Choroid plexus epithelial cell (primary cell): ENCODE results near the gene B3GALT2.
A peak's percentile ranks its signal among the peaks of the same experiment; 100 is the strongest.
"Not testable (repeated sequence)": the region's sequence is repeated elsewhere in the genome, so short reads cannot be mapped to it uniquely, and the experiment has no call there.

Source experiments
- DNase-seq: peaks from one replicate; pipeline ENCODE4 v3.0.0-alpha.2; 2010; ENCODE audit warnings: low read depth
- H3K4me3 ChIP-seq: 2 replicates; pipeline ENCODE4 v1.5.1; 2011; ENCODE audit warnings: low read depth, mild to moderate bottlenecking, control low read depth, low read length, moderate library complexity
- CTCF ChIP-seq: conservative IDR thresholded peaks from 2 replicates; pipeline ENCODE4 v1.5.1; 2011; ENCODE audit warnings: low read depth, mild to moderate bottlenecking, control low read depth, inconsistent platforms, low read length, moderate library complexity

Gene B3GALT2

GRCh38 chr1:193185901-193186731 is at the start of gene B3GALT2:
B3GALT2 (minus strand) TSS chr1:193186613; CDS start chr1:193181562, 5,051 bp downstream.
- peak; percentile 55 for DNase-seq
- TF ChIP-seq CTCF = no peak
- H3K4me3 ChIP-seq = peak within 1 kb of the TSS; percentile 26

- DNase-seq = no peak
- H3K4me3 ChIP-seq = no peak overlapping the region
- no peak for TF ChIP-seq CTCF
Observed at GRCh38 chr1:193234530-193234929, 48.1 kb upstream of the B3GALT2 start.

DNA sequence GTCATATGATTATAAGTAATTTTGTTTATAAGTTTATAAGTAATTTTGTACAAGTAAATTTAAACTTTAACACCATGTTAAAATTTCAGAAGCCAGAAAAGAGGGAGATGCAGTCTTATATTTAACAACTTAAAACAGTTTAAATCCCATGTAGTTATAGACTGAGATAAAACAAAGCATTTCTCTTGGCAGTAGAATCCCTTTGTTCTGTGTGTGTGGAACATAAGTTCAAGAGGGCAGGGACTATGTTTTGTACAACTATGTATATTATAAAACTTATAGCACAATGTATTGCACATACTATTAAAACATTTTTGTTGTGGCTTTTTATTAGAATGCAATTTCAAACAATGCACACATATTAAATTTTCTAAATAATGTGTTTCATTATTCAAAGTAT is 44.7 kb upstream of the B3GALT2 start:
- not testable (repeated sequence) for DNase-seq

DNA sequence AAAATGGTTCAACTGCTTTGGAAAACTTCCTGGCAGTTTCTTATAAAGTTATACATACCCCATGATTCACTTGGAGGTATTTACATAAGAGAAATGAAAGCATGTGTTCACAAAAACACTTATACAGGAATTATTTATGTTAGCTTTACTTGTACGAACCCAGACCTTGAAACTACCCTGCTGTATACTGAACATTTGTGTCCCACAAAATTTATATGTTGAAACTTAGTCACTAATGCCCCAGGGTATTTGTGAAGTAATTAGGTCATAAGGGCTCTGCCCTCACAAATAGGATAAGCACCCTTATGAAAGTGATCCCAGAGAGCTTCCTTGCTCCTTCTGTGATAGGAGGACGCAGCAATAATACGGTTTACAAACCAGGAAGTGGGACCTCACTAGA is 42.7 kb upstream of the B3GALT2 start:
- DNase-seq = peak; percentile 12
- no peak overlapping the region for H3K4me3 ChIP-seq
- TF ChIP-seq CTCF = no peak

More for the DNA sequence above, 44.7 kb upstream of the B3GALT2 start:
- H3K4me3 ChIP-seq = not testable (repeated sequence)

DNA sequence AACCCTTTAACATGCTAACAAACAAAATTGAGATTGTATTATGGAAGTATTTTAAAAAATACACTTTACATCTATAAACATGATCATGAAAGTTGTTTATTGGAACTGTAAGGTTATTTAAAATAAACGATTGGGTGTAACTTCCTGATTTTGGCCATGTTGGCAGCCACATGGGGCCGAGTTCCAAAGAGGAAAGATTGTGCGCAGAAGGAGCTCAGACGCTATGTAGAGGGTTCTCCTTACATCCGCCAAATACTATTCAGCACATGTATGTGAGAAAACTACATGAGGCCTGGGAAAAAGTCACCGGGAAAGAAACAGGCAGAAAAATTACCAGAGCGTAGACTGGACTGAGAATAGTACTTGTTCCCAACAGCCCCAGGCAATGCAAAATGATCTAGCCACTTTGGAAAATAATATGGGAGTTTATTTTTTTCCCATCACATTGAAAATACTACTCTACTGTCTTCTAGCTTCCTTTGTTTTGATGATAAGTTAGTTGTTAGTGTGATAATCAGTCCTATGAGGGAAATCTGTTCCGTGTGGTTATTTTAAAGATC is 35.7 kb upstream of the B3GALT2 start:
- TF ChIP-seq CTCF = no peak
- DNase-seq = no peak

DNA sequence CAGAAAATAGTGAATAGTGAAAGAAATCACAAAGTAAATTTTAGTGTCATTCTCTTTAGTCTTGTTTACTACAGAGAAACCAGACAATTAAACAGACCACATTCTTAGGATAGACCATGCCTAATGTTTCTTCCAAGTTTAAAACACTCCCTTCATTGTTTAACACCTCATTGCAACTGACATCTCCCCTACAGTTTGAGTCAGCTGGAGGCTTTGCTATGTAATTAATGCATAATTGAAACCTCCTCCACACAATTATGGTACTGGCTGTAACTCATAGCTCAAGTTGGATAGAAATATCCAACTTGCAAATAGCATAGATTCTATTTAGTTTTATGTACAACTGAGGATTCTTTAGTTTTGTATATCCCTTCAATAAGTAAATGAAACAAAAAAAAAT is 35.2 kb upstream of the B3GALT2 start:
- no peak overlapping the region for H3K4me3 ChIP-seq
- no peak for TF ChIP-seq CTCF
- DNase-seq = no peak

More for the DNA sequence above, 35.7 kb upstream of the B3GALT2 start:
- H3K4me3 ChIP-seq = no peak overlapping the region

GRCh38 chr1:193219391-193219790 is 33.0 kb upstream of the B3GALT2 start:
- no peak for TF ChIP-seq CTCF
- no peak for DNase-seq

More at GRCh38 chr1:193219391-193219790, 33.0 kb upstream of the B3GALT2 start:
- H3K4me3 ChIP-seq = no peak overlapping the region
